Endothelial cell (in vitro differentiated cells): Measurements from ENCODE around the gene EXPH5. TPM values are rescaled to one million over a fixed set of nuclear protein-coding genes. Genes with fewer than 3 reads are reported as not detected.
A peak's percentile ranks its signal among the peaks of the same experiment; 100 is the strongest.

Source experiments
- DNase-seq: peaks from one replicate; pipeline ENCODE4 v3.0.0; 2021; ENCODE audit warnings: low spot score
- H3K27ac Mint-ChIP-seq: one replicate; pipeline ENCODE4 v1.8.0; 2021; ENCODE audit warnings: mixed read lengths, inconsistent platforms; ENCODE audit not compliant: unreplicated experiment
- H3K27me3 Mint-ChIP-seq: one replicate; pipeline ENCODE4 v1.8.0; 2021; ENCODE audit warnings: mild to moderate bottlenecking, moderate library complexity, mixed read lengths, inconsistent platforms; ENCODE audit not compliant: unreplicated experiment
- H3K36me3 Mint-ChIP-seq: one replicate; pipeline ENCODE4 v1.8.0; 2021; ENCODE audit warnings: mild to moderate bottlenecking, low read depth, mixed read lengths, inconsistent platforms; ENCODE audit not compliant: unreplicated experiment
- H3K4me1 Mint-ChIP-seq: one replicate; pipeline ENCODE4 v1.8.0; 2021; ENCODE audit warnings: mild to moderate bottlenecking, mixed read lengths, inconsistent platforms; ENCODE audit not compliant: unreplicated experiment
- H3K4me3 Mint-ChIP-seq: one replicate; pipeline ENCODE4 v1.8.0; 2021; ENCODE audit warnings: mild to moderate bottlenecking, mixed read lengths, inconsistent platforms; ENCODE audit not compliant: unreplicated experiment
- H3K9me3 Mint-ChIP-seq: one replicate; pipeline ENCODE4 v1.8.0; 2021; ENCODE audit warnings: mixed read lengths, inconsistent platforms; ENCODE audit not compliant: unreplicated experiment
- total RNA-seq: library from RNA; stranded (reverse); fragmentation: NEBNext Ultra II Directional; extraction: Animal tissue kit (Norgen Biotek cat#: 25700); gene quantifications from one replicate; pipeline ENCODE4 v1.2.1, GENCODE V29; 2021; ENCODE audit not compliant: unreplicated experiment
- TF ChIP-seq, protein P1 (sequence below): fragments of 200-600 bp; sonication (generic); IDR thresholded peaks from one replicate; pipeline ENCODE4 v1.5.0; 2021; ENCODE audit warnings: antibody characterized with exemption; ENCODE audit not compliant: unreplicated experiment

Gene EXPH5
- total RNA-seq, 1 donor from 2014 or later, result 0.62 TPM

DNA sequence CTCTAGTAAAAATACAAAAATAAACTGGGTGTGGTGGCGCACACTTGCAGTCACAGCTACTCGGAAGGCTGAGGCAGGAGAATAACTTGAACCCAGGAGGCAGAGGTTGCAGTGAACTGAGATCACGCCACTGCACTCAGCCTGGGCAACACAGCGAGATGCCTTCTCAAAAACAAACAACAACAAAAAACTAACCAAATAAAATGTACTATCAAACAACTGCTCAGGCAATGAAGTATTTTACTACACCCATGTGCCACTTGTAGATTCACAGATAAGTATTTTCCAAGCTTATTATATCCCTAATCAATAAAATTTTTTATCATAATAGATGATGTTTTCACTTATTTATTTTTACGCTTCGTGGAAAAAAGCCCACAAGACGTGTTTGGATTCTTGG, 127.2 kb downstream of the EXPH5 start:
- DNase-seq, result no peak
- Mint-ChIP-seq H3K4me1 (peaks cover 3% of the 10 kb centered on the region), H3K27me3 (peaks cover 3% of the 10 kb centered on the region), H3K36me3 (no peaks in the 10 kb centered on the region), H3K9me3 (no peaks in the 10 kb centered on the region), H3K27ac (peak overlapping the region; percentile 100), H3K4me3 (peak overlapping the region; percentile 93)
- TF ChIP-seq, protein P1, sequence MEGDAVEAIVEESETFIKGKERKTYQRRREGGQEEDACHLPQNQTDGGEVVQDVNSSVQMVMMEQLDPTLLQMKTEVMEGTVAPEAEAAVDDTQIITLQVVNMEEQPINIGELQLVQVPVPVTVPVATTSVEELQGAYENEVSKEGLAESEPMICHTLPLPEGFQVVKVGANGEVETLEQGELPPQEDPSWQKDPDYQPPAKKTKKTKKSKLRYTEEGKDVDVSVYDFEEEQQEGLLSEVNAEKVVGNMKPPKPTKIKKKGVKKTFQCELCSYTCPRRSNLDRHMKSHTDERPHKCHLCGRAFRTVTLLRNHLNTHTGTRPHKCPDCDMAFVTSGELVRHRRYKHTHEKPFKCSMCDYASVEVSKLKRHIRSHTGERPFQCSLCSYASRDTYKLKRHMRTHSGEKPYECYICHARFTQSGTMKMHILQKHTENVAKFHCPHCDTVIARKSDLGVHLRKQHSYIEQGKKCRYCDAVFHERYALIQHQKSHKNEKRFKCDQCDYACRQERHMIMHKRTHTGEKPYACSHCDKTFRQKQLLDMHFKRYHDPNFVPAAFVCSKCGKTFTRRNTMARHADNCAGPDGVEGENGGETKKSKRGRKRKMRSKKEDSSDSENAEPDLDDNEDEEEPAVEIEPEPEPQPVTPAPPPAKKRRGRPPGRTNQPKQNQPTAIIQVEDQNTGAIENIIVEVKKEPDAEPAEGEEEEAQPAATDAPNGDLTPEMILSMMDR, result no peak

Other genes with a start within 250 kb of the EXPH5 start
- gene C11orf65, start 126.2 kb downstream of the EXPH5 start, total RNA-seq, result 0.69 TPM
- 12.2 TPM for gene POGLUT3, start 95.4 kb downstream of the EXPH5 start, total RNA-seq
- gene DDX10, start 71.3 kb upstream of the EXPH5 start, total RNA-seq, result 20.9 TPM